Esophagus squamous epithelium (tissue), 5 donors: Measurements from ENCODE around the gene TRAT1. TPM values are rescaled to one million over a fixed set of nuclear protein-coding genes. Genes with fewer than 3 reads are reported as not detected.
"Not testable (repeated sequence)": the region's sequence is repeated elsewhere in the genome, so short reads cannot be mapped to it uniquely, and the experiment has no call there.

Experiments
- DNase-seq: peaks from one replicate; lab custom pipeline; 2025; lab: John Stamatoyannopoulos, UW
- H3K27ac ChIP-seq, 4 donors: fragments of 200-600 bp; sonication (generic); one replicate each; pipeline ENCODE4 v1.5.1; 2016 to 2019; ENCODE audit warnings: mild to moderate bottlenecking in 1 of 4
- H3K27me3 ChIP-seq, 4 donors: fragments of 200-600 bp; sonication (generic); 1 replicate in 3 of 4; 2 replicates in 1 of 4; pipeline versions ENCODE4 v1.5.1 to v1.6.0; 2017 to 2021; ENCODE audit warnings: antibody characterized with exemption in 1 of 4
- H3K36me3 ChIP-seq, 3 donors: fragments of 200-600 bp; sonication (generic); one replicate each; pipeline ENCODE4 v1.5.1; 2016 to 2019
- H3K4me1 ChIP-seq, 3 donors: fragments of 200-600 bp; sonication (generic); one replicate each; pipeline ENCODE4 v1.5.1; 2017 to 2019
- H3K4me3 ChIP-seq, 4 donors: fragments of 200-600 bp; sonication (generic); 1 replicate in 3 of 4; 2 replicates in 1 of 4; pipeline ENCODE4 v1.5.1; 2016 to 2019; ENCODE audit warnings: mild to moderate bottlenecking in 2 of 4, moderate library complexity in 1 of 4
- H3K9me3 ChIP-seq, 3 donors: fragments of 200-600 bp; sonication (generic); one replicate each; pipeline ENCODE4 v1.5.1; 2016 to 2019
- POLR2A ChIP-seq, 4 donors: fragments of 450-650 bp; IDR thresholded peaks; one replicate each; pipeline ENCODE4 v1.6.1; 2017; ENCODE audit warnings: antibody characterized with exemption in 4 of 4, mild to moderate bottlenecking in 4 of 4, moderate library complexity in 3 of 4
- WGBS, 2 donors: methylation state at CpG; one replicate each; pipeline ENCODE4 v1.1.5; 2018; 5-methylcytosine and 5-hydroxymethylcytosine counted together
- intact Hi-C: fragments of 100-400 bp; cut with DNase I; formaldehyde crosslinking; loops from one replicate; pipeline ENCODE4 v1.15.0; 2022
- total RNA-seq, 4 donors: library from RNA; depleted of rRNA; stranded (reverse); fragments of >200 nt; gene quantifications; one replicate each; pipeline ENCODE4 v1.1.0, GENCODE V29; 2016
- TF ChIP-seq, protein P1 (sequence below), 6 experiments: fragments of 450-650 bp in 4 of 6; fragments of 200-600 bp in 2 of 6; sonication (generic) in 2 of 6; IDR thresholded peaks; one replicate each; pipeline ENCODE4 v1.5.1; 2016 to 2019; ENCODE audit warnings: antibody characterized with exemption in 6 of 6, mild to moderate bottlenecking in 4 of 6, moderate library complexity in 4 of 6
- donor health status: DM: yes; HTN: yes; CAD: no.

The TRAT1 gene
- total RNA-seq, 4 donors from 2014 or later, result 0.53 to 2.3 (median 0.83) TPM

DNA sequence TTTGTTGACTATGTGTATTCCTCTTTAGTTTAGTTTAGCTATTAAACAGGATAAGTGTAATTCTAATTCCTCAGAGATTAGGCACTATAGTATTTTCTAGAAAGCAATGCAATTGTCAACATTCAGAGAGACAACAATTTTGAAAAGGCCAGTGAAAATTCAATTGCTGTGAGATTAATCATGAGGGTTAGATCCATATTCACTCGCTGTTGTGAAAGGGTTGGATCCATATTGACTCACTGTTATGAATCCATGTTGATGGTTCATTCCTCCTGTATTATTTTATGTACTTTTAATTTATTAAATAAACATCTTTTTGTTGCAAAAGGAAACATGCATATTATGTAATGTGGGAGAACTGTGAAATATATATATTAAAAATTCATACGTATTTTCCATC is 641 bp downstream of the TRAT1 start:
- 58 to 77% methylated on average over 2 of the region's 2 CpGs for WGBS, 2 donors
- H3K4me3 ChIP-seq, result peak overlapping the region in 1 of 4 donors; percentile 1
- intact Hi-C loops, result no loop called here

DNA sequence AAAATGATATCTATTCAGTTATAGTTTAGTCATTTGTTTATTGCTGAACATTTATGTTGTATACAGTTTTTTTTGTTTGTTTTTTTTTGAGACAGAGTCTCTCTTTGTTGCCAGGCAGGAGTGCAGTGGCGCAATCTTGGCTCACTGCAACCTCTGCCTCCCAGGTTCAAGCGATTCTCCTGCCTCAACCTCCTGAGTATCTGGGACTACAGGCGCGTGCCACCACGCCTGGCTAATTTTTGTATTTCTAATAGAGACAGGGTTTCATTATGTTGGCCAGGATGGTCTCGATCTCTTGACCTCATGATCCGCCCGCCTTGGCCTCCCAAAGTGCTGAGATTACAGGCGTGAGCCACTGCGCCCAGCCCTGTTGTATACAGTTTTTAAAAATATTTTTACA is 1.2 kb downstream of the TRAT1 start:
- intact Hi-C loops, result not testable (repeated sequence)
- WGBS, 2 donors, result 80 to 82% methylated on average over 10 of the region's 10 CpGs

More for the DNA sequence above, 641 bp downstream of the TRAT1 start:
- no peaks in the 10 kb centered on the region for H3K27me3 ChIP-seq
- no peak for DNase-seq
- H3K36me3 ChIP-seq, result no peaks in the 10 kb centered on the region
- H3K4me1 ChIP-seq, result no peaks in the 10 kb centered on the region
- TF ChIP-seq POLR2A (IDR thresholded peaks at IDR 0.05), result no peak
- TF ChIP-seq, protein P1, sequence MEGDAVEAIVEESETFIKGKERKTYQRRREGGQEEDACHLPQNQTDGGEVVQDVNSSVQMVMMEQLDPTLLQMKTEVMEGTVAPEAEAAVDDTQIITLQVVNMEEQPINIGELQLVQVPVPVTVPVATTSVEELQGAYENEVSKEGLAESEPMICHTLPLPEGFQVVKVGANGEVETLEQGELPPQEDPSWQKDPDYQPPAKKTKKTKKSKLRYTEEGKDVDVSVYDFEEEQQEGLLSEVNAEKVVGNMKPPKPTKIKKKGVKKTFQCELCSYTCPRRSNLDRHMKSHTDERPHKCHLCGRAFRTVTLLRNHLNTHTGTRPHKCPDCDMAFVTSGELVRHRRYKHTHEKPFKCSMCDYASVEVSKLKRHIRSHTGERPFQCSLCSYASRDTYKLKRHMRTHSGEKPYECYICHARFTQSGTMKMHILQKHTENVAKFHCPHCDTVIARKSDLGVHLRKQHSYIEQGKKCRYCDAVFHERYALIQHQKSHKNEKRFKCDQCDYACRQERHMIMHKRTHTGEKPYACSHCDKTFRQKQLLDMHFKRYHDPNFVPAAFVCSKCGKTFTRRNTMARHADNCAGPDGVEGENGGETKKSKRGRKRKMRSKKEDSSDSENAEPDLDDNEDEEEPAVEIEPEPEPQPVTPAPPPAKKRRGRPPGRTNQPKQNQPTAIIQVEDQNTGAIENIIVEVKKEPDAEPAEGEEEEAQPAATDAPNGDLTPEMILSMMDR (IDR thresholded peaks at IDR 0.05), result no peak
- H3K9me3 ChIP-seq, result no peaks in the 10 kb centered on the region
- no peak overlapping the region for H3K27ac ChIP-seq

DNA sequence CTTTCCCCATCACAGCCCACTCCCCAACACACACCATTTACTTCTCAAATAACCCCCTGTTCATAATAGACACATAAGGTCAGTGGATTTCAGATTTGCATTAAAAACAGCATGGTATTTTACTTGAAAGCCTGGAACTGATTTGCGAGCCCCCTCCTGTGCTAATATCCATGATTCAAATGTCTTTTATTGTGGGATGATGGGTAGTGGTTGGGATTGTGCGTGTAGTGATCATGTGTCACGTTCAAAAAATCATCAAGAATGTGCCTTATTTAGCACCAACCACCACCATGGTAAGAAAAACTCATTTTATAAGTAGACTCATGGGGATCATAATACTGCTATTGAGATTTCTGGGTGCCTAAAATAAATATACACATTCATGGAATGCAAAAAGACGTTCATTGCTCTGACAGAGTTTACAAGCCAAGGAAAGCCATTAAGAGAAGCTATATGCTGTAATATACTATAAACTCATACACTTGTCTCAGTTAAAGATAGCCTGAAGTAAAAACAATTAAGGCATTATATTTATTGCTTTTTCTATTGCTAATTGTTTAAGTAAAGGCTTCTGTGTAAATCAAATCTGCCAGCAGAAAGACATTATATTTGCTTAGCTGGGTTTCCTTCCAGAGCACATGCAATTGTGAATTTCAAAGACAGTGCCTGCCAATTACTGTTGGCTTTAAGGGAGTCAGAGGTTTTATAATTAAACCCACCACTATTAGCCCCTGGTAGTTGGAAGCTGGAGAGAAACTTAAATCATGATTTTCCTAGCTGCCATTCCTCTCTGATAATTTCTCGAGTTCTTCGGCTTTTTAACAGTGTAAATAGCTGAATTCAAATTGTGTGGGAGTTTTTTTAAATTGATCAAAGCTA is 4.0 kb downstream of the TRAT1 start:
- no peak for TF ChIP-seq POLR2A (IDR thresholded peaks at IDR 0.05)
- TF ChIP-seq, protein P1 (IDR thresholded peaks at IDR 0.05), result no peak
- WGBS, 2 donors, result 57 to 66% methylated on average over 6 of the region's 6 CpGs
- no peaks in the 10 kb centered on the region for H3K27me3 ChIP-seq
- H3K4me1 ChIP-seq, result no peaks in the 10 kb centered on the region
- no peak overlapping the region for H3K27ac ChIP-seq
- DNase-seq, result no peak
- no peaks in the 10 kb centered on the region for H3K9me3 ChIP-seq
- H3K4me3 ChIP-seq, result no peak overlapping the region
- no peaks in the 10 kb centered on the region for H3K36me3 ChIP-seq
- intact Hi-C loops, result no loop called here

More for the DNA sequence above, 1.2 kb downstream of the TRAT1 start:
- DNase-seq, H3K36me3 ChIP-seq, H3K27me3 ChIP-seq, H3K9me3 ChIP-seq, H3K27ac ChIP-seq, H3K4me1 ChIP-seq: not testable (repeated sequence)
- H3K4me3 ChIP-seq, result peak overlapping the region in 1 of 4 donors; percentile 3

DNA sequence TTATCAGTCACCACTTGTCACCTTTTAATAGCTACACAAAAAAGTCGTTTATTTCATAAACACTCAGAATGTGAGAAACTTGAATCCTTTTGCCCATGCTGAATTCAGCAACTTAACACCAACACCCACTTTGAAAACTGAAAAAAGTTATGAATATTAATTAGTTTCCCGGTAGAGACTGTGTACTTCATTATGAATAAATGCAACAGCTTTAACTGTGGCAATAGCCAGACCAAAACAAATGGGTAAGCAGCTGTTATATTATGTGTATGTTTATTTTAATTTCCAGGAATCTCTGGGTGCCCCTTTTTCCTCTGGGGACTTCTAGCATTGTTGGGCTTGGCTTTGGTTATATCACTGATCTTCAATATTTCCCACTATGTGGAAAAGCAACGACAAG is 7.8 kb downstream of the TRAT1 start:
- 43% methylated on average over 3 of the region's 3 CpGs for WGBS, 2 donors
- no peak for DNase-seq
- no peaks in the 10 kb centered on the region for H3K27me3 ChIP-seq
- intact Hi-C loops, result no loop called here
- H3K36me3 ChIP-seq, result no peaks in the 10 kb centered on the region
- no peaks in the 10 kb centered on the region for H3K4me1 ChIP-seq
- H3K27ac ChIP-seq, result no peak overlapping the region
- TF ChIP-seq, protein P1 (IDR thresholded peaks at IDR 0.05), result no peak
- no peak for TF ChIP-seq POLR2A (IDR thresholded peaks at IDR 0.05)
- H3K4me3 ChIP-seq, result no peak overlapping the region
- H3K9me3 ChIP-seq, result no peaks in the 10 kb centered on the region

DNA sequence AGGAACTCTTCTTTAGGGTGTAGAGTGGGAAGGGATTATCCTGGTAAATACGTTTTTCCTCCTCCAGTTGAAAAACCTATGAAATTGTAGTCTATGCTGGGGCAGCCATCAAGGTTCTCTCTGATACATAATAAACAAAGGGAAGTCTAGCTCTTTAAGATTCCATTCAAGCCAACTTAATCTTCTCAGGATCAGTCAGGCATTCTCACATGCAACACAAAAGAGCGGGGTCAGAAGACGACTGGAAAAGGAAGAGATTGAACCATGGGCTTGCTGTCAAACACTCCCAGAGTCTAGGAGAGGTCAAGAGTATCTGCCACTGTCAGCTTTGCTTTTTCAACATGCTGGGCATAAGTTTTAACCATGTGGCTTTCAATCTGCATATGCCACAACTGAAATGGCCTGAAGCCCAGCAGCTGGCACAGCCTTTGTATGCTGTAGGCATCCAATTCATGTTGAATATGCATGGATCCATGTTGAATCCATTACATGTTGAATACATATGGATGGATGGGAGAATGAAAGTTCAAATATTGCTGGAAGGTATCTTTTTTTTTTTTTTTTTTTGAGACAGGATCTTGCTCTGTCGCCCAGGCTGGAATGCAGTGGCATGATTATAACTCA is 8.5 kb downstream of the TRAT1 start:
- H3K9me3 ChIP-seq, result no peaks in the 10 kb centered on the region
- 69 to 70% methylated on average over 4 of the region's 4 CpGs for WGBS, 2 donors

More for the DNA sequence above, 8.5 kb downstream of the TRAT1 start:
- Histone ChIP-seq H3K36me3 (no peaks in the 10 kb centered on the region), H3K27ac (no peak overlapping the region), H3K27me3 (no peaks in the 10 kb centered on the region), H3K4me1 (no peaks in the 10 kb centered on the region), H3K4me3 (no peak overlapping the region)
- DNase-seq, result no peak
- TF ChIP-seq, protein P1 (IDR thresholded peaks at IDR 0.05), result no peak
- no peak for TF ChIP-seq POLR2A (IDR thresholded peaks at IDR 0.05)
- intact Hi-C loops, result no loop called here
